GM21825 (cell line): ENCODE measurements around the gene RAD52.

Experiments
- ATAC-seq: cut with Tn5 transposase; IDR thresholded peaks from one replicate; pipeline ENCODE4 v1.9.1; 2021; ENCODE audit warnings: mild to moderate bottlenecking, moderate library complexity; ENCODE audit not compliant: unreplicated experiment

Gene RAD52

GRCh38 chr12:916240-916639 lies 33.3 kb downstream of the RAD52 start:
- no peak for ATAC-seq

- ATAC-seq, result no peak
Measured at GRCh38 chr12:915090-915489, 34.4 kb downstream of the RAD52 start.

GRCh38 chr12:913919-914698 lies 35.4 kb downstream of the RAD52 start:
- ATAC-seq, result no peak

- ATAC-seq, result no peak
Measured at GRCh38 chr12:912466-913235, 36.8 kb downstream of the RAD52 start.

- no peak for ATAC-seq
Measured at GRCh38 chr12:911191-911826, 38.2 kb downstream of the RAD52 start.

GRCh38 chr12:910416-910815 lies 39.1 kb downstream of the RAD52 start:
- no peak for ATAC-seq

GRCh38 chr12:909861-910260 lies 39.6 kb downstream of the RAD52 start:
- ATAC-seq, result no peak

- no peak for ATAC-seq
Measured at GRCh38 chr12:907413-908185, 41.9 kb downstream of the RAD52 start.

- no peak for ATAC-seq
Measured at GRCh38 chr12:906062-906585, 43.4 kb downstream of the RAD52 start.

GRCh38 chr12:905261-906031 lies 44.0 kb downstream of the RAD52 start:
- ATAC-seq, result no peak

- no peak for ATAC-seq
Measured at GRCh38 chr12:904010-904414, 45.5 kb downstream of the RAD52 start.

GRCh38 chr12:903055-903454 lies 46.4 kb downstream of the RAD52 start:
- no peak for ATAC-seq

- ATAC-seq, result no peak
Measured at GRCh38 chr12:902581-902980, 46.9 kb downstream of the RAD52 start.

GRCh38 chr12:897386-897785 lies 52.1 kb downstream of the RAD52 start:
- no peak for ATAC-seq

- no peak for ATAC-seq
Measured at GRCh38 chr12:896031-896430, 53.5 kb downstream of the RAD52 start.

GRCh38 chr12:894226-894625 lies 55.3 kb downstream of the RAD52 start:
- no peak for ATAC-seq

GRCh38 chr12:886206-886605 lies 63.3 kb downstream of the RAD52 start:
- ATAC-seq, result no peak

- no peak for ATAC-seq
Measured at GRCh38 chr12:885701-886100, 63.8 kb downstream of the RAD52 start.

GRCh38 chr12:884746-885414 lies 64.6 kb downstream of the RAD52 start:
- ATAC-seq, result no peak

GRCh38 chr12:880656-881055 lies 68.8 kb downstream of the RAD52 start:
- ATAC-seq, result no peak
